Natural killer cell (primary cell): Measurements from ENCODE around the gene BDH1. TPM values are rescaled to one million over a fixed set of nuclear protein-coding genes. Genes with fewer than 3 reads are reported as not detected.
"Not testable (repeated sequence)": the region's sequence is repeated elsewhere in the genome, so short reads cannot be mapped to it uniquely, and the experiment has no call there.

Experiments
- ATAC-seq, 3 donors: fragments of 150-1000 bp in 2 of 3; fragments of 200-7000 bp in 1 of 3; cut with Tn5 transposase; 1 replicate in 1 of 3; 2 replicates in 2 of 3; pipeline ENCODE4 v1.10.0; 2021; ENCODE audit warnings: mild to moderate bottlenecking in 2 of 3, moderate library complexity in 2 of 3
- DNase-seq, 2 donors: peaks; one replicate each; pipeline versions ENCODE4 v3.0.0 to v3.0.0-alpha.2; 2013 to 2021; ENCODE audit warnings: mixed read lengths in 1 of 2
- H3K27ac ChIP-seq: one replicate; pipeline ENCODE4 v1.5.1; 2013; ENCODE audit warnings: mild to moderate bottlenecking, low read length
- H3K27me3 ChIP-seq: one replicate; pipeline ENCODE4 v1.6.1; 2013; ENCODE audit warnings: low read length; ENCODE audit not compliant: control insufficient read depth, insufficient read depth
- H3K36me3 ChIP-seq: one replicate; pipeline ENCODE4 v1.6.1; 2013; ENCODE audit warnings: low read length; ENCODE audit not compliant: control insufficient read depth, insufficient read depth
- H3K4me1 ChIP-seq: one replicate; pipeline ENCODE4 v1.6.1; 2013; ENCODE audit warnings: low read length; ENCODE audit not compliant: control insufficient read depth, insufficient read depth
- H3K4me3 ChIP-seq: one replicate; pipeline ENCODE4 v1.5.1; 2013; ENCODE audit warnings: low read length
- H3K9me3 ChIP-seq: one replicate; pipeline ENCODE4 v1.6.1; 2013; ENCODE audit warnings: low read length; ENCODE audit not compliant: control insufficient read depth, insufficient read depth
- H3K27ac Mint-ChIP-seq, 2 donors: one replicate each; pipeline ENCODE4 v1.8.0; 2022; ENCODE audit warnings: mild to moderate bottlenecking in 2 of 2, mixed read lengths in 2 of 2, moderate library complexity in 1 of 2
- H3K27me3 Mint-ChIP-seq, 2 donors: one replicate each; pipeline ENCODE4 v1.8.0; 2022; ENCODE audit warnings: low read depth in 2 of 2, mixed read lengths in 2 of 2
- H3K36me3 Mint-ChIP-seq: one replicate; pipeline ENCODE4 v1.8.0; 2022; ENCODE audit warnings: mixed read lengths
- H3K4me1 Mint-ChIP-seq, 2 donors: one replicate each; pipeline ENCODE4 v1.8.0; 2022; ENCODE audit warnings: mixed read lengths in 2 of 2
- H3K4me3 Mint-ChIP-seq: one replicate; pipeline ENCODE4 v1.8.0; 2022; ENCODE audit warnings: mild to moderate bottlenecking, moderate library complexity, mixed read lengths
- H3K9me3 Mint-ChIP-seq, 2 donors: one replicate each; pipeline ENCODE4 v1.8.0; 2022; ENCODE audit warnings: mixed read lengths in 2 of 2
- CTCF ChIP-seq: fragments of 200-600 bp; IDR thresholded peaks from one replicate; pipeline ENCODE4 v1.8.0; 2022; ENCODE audit warnings: antibody characterized with exemption
- WGBS: methylation state at CpG from one replicate; pipeline ENCODE4 v1.1.7; 2013; ENCODE audit warnings: missing lambda C conversion rate; ENCODE audit not compliant: insufficient coverage; 5-methylcytosine and 5-hydroxymethylcytosine counted together
- intact Hi-C: fragments of 100-400 bp; cut with micrococcal nuclease; formaldehyde crosslinking; loops from one replicate; pipeline ENCODE4 v1.14.2; 2022
- total RNA-seq, 4 donors: library from RNA; stranded (reverse); fragments of 120-200 nt in 1 of 4; gene quantifications; one replicate each; pipeline versions ENCODE4 v1.2.3 to v1.2.4, GENCODE V29; 2013 to 2022

BDH1 gene
- total RNA-seq, 3 donors from 2014 or later (not counting 1 experiment from before 2014, with no cell fraction given) = 14.0 to 24.5 (median 17.4) TPM

GRCh38 chr3:197518881-197519421 lies 36.8 kb downstream of the BDH1 start:
- Histone ChIP-seq H3K27me3 (no peaks in the 10 kb centered on the region), H3K4me1 (peaks cover 13% of the 10 kb centered on the region), H3K27ac (peak overlapping the region; percentile 53), H3K9me3 (peaks cover 7% of the 10 kb centered on the region), H3K36me3 (peaks cover 3% of the 10 kb centered on the region), H3K4me3 (no peak overlapping the region)
- H3K4me3 Mint-ChIP-seq = no peak overlapping the region
- H3K4me1 Mint-ChIP-seq = peaks cover 16 to 25% of the 10 kb centered on the region in 2 donors
- intact Hi-C loops = no loop called here
- H3K27me3 Mint-ChIP-seq = no peaks in the 10 kb centered on the region
- H3K36me3 Mint-ChIP-seq = no peaks in the 10 kb centered on the region
- no peaks in the 10 kb centered on the region for H3K9me3 Mint-ChIP-seq
- DNase-seq (peak in 1 of 2 donors; percentile 34), ATAC-seq (peak in 2 of 3 donors; percentile 33 to 34)
- WGBS = 76% methylated on average over 4 of the region's 6 CpGs
- peak overlapping the region; percentile 83 to 85 for H3K27ac Mint-ChIP-seq
- TF ChIP-seq CTCF = no peak

GRCh38 chr3:197517922-197518683 lies 37.7 kb downstream of the BDH1 start:
- ATAC-seq = not testable (repeated sequence)

GRCh38 chr3:197516890-197517606 lies 38.7 kb downstream of the BDH1 start:
- ATAC-seq = peak in 1 of 3 donors; percentile 65
- H3K9me3 Mint-ChIP-seq, intact Hi-C loops, H3K4me3 Mint-ChIP-seq, H3K27me3 ChIP-seq, H3K9me3 ChIP-seq, H3K4me3 ChIP-seq, H3K36me3 ChIP-seq, H3K27me3 Mint-ChIP-seq, H3K36me3 Mint-ChIP-seq: not testable (repeated sequence)
- DNase-seq = peak in 1 of 2 donors; percentile 33
- Histone ChIP-seq H3K27ac (peak overlapping the region; percentile 67), H3K4me1 (peaks cover 13% of the 10 kb centered on the region)
- Mint-ChIP-seq H3K4me1 (peaks cover 16 to 22% of the 10 kb centered on the region in 2 donors), H3K27ac (peak overlapping the region; percentile 76 to 95)
- 37% methylated on average over 8 of the region's 12 CpGs for WGBS

More at GRCh38 chr3:197517922-197518683, 37.7 kb downstream of the BDH1 start:
- H3K9me3 ChIP-seq, H3K4me3 Mint-ChIP-seq, H3K9me3 Mint-ChIP-seq, H3K36me3 Mint-ChIP-seq, H3K36me3 ChIP-seq, H3K27me3 Mint-ChIP-seq, intact Hi-C loops, H3K4me3 ChIP-seq, H3K27me3 ChIP-seq: not testable (repeated sequence)
- H3K27ac ChIP-seq = peak overlapping the region; percentile 62
- no CpG with 5 or more reads among the region's 10 CpGs for WGBS
- H3K27ac Mint-ChIP-seq = peak overlapping the region in 1 of 2 donors; percentile 83
- H3K4me1 Mint-ChIP-seq = peaks cover 16 to 25% of the 10 kb centered on the region in 2 donors
- peak in 1 of 2 donors; percentile 41 for DNase-seq
- peaks cover 13% of the 10 kb centered on the region for H3K4me1 ChIP-seq

GRCh38 chr3:197516517-197516889 lies 39.3 kb downstream of the BDH1 start:
- Mint-ChIP-seq H3K4me1 (peaks cover 16 to 17% of the 10 kb centered on the region in 2 donors), H3K27me3 (no peaks in the 10 kb centered on the region), H3K4me3 (no peak overlapping the region), H3K27ac (peak overlapping the region; percentile 76 to 95), H3K36me3 (no peaks in the 10 kb centered on the region), H3K9me3 (no peaks in the 10 kb centered on the region)
- peak overlapping the region; percentile 67 for H3K27ac ChIP-seq
- DNase-seq (peak in 1 of 2 donors; percentile 25), ATAC-seq (peak in 2 of 3 donors; percentile 26 to 63)
- peaks cover 13% of the 10 kb centered on the region for H3K4me1 ChIP-seq
- intact Hi-C loops = no loop called here
- no peak overlapping the region for H3K4me3 ChIP-seq
- WGBS = 84% methylated on average over 6 of the region's 6 CpGs
- TF ChIP-seq CTCF = no peak
- peaks cover 7% of the 10 kb centered on the region for H3K9me3 ChIP-seq
- H3K27me3 ChIP-seq = no peaks in the 10 kb centered on the region
- peaks cover 5% of the 10 kb centered on the region for H3K36me3 ChIP-seq
